Measurements from ENCODE around the gene SERPINA3.

Gene SERPINA3

DNA sequence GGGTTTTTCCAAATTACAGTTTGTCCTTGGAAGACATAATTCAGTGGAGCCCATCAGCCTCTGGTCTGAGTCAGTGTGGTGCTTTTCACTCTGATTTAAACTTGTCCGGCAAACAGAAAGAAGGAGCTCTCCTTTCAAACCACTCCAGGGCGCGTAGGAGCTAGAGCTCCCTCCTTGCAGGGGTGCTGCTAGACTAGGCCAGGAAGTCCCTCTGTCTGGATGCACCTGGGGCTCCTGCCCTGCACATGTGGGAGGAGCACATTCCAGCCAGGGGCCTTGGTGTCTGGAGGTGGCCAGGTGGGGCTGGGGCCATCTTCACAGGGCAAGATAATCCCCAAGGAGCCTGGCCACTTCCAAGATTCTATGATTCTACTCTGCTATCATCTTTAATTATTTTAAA lies 3.1 kb downstream of the SERPINA3 start:
- no peak for DNase-seq

DNA sequence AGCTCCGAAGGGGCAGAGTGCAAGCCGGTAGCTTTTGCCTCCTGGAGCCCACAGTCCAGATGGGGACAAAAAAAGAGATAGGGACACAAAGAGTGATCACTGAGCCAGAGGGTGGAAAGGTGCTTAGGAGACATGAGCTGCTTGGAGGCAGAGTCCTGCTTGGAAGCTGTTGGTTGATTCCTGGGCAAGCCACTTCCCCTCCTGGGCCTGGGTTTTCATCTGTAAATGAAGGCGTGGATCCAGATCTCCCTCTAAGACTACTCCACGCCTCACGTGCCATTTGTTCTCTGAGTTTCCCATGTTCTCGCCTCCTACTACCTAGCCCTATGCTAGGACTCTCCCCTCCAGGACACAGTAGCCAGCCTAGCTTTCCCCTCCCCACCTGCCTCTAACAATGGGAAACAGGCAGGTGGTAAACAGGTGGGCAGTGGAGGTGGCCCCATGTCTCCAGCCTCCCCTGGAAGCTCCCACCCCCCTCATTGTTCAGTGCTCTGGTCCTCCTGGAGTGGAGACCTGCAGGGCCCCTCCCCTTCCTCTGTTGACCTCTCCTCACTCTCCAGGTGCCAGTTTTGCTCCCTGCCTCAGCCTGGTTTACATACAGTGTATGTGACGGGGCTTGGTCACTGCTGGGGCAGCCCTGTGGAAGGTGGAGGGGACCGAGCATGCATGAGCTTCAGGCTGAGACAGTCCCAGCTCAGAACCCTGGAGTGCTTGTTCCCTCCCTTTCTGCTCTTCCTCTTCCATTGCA lies 3.8 kb downstream of the SERPINA3 start:
- DNase-seq, result no peak

DNA sequence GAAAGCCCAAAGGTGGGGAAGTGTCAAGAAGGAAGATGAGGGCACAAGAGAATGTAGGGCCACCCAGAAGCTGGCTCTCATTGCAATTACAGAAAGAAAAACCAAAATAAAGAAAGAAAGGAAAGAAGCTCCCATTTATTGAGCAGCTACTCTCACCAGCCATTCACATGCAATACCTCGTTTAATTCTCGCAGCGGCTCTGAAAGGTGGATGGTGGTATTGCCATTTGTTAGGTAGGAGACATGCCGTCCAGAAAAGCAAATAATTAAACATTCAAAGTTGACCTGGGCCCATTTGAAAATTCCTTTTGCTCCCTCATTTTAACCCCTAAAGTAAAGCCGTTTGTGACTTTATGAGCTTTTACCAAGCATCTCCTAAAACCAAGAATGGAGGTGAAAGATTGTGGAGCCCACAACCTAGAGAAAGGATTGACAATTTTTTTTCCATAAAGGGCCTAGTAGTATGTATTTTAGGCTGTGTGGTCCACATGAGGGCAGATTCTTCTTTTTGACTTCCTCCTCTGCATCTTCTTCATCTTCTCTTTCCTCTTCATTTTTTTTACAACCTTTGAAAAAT lies 5.3 kb downstream of the SERPINA3 start:
- DNase-seq, result no peak

DNA sequence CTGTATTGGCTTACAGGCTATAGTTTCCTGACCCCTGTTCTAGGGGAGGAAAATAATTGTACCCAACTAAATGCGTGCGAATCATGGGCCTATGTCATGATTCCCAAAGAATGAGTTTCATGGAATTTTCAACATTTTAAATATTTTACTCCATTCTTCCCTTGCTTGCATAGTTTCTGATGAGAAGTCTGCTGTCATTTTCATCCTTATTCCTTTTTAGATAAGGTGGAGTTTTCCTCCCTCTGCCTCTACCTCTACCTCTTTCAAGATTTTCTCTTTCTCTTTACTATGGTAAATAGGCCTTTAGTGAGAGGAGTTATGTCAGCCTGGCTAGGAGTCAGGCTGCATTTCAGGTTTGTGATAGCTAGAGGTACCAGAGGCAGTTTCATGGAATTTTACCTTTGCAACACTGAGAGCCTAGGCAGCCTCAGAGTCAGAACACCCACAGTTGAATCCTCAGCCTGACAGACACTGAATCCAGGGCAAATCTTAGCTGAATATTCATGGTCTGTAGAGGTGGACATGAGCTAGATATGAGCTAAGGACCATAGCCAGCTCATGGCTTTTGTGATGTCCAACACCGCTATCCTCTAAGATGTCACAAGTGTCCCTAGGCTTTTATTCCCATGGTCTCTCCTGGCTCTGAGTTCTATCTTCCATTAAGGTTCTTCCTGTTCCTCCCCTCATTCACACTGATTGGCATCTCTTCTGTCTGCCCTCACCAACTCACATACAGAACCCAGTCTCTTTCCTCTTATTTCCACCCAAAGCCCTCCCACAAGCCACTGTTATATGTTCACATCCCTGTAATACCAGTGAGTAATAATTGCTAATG lies 6.0 kb downstream of the SERPINA3 start:
- DNase-seq, result no peak

DNA sequence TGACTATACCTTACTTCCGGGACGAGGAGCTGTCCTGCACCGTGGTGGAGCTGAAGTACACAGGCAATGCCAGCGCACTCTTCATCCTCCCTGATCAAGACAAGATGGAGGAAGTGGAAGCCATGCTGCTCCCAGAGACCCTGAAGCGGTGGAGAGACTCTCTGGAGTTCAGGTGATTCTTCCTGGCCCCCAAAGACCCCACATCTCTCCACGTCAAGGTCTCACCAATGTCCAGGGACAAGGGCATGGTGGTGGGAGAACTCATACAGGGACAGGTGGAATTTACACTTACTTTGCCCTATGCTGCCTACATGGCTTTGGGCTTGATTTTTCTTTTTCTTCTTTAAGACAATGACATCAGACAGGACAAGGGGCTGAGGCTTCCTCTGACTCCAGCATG lies 7.1 kb downstream of the SERPINA3 start:
- no peak for DNase-seq

DNA sequence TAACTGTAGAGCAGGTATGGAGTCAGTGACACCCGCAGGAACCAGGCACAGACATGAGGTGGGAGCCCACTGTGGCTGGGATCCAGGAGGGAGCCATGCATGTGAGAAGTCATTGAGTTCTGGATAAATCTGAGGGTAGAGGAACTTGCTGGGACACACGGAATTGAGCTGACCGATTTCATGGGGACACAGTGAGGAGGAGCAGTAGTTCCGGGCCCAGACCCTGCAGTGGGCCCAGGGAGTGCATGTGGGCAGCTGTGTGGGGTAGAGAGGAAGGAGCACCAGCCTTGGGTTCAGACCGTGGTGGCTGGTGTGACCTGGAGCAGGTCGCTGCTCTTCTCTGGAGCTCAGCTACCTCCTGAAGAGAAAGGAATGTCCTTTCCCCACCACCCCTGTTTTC lies 8.4 kb downstream of the SERPINA3 start:
- no peak for DNase-seq

DNA sequence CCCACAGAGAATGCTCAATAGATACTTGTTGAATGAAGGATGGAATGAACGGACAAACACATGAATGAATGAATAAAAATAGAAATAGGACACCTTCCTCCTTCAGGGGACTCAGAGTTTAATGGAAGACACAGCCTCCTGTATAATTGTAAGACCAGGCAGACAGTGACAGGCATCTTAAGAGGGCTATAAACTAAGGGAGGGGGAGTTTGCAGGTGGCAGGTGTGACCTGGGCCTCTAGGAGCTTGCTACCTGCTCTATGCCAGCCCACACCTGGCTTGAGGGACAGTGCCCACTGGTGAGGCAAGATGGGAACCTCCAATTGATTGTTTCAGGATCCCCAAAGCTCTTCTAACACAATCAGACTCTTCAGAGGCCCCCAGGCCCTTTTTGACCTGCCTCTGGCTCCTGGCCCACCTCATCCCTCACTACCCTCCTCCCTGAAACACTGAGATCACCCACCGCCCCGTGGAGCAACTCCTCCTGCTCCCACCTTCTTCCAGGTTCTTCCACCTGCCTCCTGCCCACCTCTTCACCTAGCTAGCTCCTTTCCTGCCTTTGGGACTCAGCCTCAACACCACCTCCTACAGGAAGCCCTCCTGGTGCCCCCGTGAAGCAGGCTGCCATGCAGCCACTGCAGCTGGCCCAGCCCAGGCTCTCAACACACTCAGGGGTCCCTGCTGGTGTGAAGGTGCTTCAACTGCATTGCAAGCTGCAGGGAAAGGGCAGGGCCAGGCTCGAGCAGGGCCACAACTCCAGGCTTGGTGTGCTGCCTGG lies 9.4 kb downstream of the SERPINA3 start:
- no peak for DNase-seq

DNA sequence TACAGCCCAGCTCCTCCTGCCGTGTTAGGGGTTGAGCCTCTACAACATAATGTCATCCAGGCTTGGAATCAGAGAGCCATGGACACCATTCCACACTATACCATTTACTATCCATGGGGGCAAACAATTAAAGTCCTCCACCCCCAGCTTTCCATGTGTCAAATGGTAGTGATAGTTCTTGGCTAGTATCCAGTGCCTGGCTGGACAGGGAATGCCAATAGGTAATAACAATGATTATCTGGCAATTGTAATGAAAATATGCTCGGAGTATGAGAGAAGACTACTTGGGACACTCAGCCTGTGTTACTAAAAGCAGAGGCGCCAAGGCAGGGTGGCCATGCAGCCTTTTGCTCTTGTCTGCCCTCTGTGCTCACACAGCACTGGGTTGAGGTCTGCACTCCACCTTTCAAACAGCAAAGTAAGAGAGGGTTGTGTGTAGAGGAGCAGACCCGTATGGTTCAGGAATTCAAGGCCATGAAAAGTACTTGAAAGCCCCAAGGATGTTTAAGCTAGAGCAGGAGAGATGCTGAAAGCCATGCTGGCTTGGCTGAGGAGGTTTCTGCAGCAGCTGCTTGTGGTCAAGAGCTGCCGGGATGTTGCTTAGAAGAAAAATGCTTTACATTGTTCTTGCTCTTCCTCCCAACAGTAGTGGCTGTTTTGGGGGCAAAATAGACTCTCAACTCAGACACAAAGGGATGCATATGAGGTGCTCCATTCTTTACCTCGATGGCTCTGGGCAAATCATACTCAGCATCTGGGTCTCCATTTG lies 10.6 kb downstream of the SERPINA3 start:
- no peak for DNase-seq

DNA sequence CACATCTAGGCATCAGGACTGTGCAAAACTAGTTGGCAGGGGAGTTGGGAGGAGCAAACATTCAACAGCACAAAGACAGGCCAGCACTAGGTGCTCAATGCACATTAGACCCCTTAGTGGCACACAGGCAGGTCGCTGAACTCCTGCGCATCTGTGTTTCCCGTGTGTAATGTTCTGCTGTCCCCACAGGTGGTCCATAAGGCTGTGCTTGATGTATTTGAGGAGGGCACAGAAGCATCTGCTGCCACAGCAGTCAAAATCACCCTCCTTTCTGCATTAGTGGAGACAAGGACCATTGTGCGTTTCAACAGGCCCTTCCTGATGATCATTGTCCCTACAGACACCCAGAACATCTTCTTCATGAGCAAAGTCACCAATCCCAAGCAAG lies 11.2 kb downstream of the SERPINA3 start:
- DNase-seq, result no peak

DNA sequence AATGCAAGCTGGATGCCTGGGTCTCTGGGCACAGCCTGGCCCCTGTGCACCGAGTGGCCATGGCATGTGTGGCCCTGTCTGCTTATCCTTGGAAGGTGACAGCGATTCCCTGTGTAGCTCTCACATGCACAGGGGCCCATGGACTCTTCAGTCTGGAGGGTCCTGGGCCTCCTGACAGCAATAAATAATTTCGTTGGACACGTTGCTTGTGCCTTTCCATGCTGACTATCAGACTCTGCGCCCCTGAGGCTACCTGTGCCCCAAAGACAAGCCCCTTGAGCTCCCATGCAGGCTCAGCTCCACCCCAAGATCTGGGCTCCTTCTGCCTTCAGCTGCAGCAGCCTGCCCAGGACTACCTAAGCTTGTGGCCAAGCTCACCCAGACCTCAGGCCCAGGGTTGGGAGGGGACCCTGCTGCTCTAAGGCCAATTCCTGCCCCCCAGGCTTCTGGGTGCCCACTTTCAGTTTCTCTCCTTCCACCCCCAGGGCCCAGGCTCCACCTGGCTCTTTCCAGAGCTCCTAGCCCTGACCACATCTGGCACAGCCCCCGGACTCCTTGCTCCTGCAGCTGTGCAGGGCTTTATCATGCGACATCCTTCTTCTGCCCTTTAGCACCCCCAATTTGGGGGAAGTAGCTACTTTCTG lies 11.8 kb downstream of the SERPINA3 start:
- no peak for DNase-seq

DNA sequence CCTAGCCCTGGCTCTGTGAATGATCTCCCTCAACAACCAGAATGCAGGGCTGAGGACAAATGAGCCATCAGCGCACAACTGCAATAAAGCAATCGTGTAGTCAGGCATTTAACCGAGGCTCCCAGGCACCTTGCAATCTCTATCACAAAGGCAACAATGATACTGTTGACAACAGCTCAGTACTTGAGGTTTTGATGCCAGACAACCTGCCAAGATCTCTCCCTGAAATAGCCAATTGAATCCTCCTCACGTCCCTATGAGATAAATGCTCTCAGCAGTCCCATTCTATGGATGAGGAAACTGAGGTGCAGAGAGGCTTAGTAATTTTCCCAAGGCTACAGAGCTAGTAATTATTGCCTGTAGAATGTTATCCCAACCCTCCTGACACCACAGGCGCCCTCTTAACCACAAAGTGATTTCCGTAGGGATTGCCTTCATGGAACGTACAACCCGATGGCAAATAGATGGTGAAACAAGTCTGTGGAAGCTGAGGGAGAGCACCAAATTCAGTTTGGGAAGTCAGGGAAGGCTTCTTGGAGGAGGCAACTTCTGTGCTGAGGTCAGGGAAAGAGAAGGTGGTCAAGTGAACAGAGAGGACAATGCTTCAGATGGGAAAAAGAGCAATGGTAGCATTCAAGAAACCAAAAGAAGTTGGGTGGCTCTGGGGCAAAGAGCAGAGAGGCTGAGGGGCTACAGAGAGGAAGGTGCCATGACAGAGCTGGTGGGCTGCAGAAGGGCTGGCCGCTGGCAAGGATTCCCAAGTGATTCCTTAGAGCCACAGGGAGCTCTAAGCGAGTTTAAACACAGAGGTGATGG lies 12.6 kb downstream of the SERPINA3 start:
- DNase-seq, result no peak

DNA sequence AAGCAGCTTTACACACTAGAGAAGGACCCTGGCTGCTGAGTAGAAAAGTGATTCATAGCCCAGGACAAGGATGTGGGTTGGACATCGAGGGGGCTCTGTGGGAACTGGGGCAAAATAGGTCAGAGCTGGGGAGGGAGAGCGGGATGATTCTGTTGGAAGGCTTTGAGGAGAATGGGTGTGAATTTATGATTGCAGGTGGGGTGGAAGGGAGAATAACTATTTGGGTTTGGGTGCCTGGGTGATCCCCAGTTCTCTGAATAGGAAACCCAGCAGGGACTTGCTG lies 13.1 kb downstream of the SERPINA3 start:
- no peak for DNase-seq

DNA sequence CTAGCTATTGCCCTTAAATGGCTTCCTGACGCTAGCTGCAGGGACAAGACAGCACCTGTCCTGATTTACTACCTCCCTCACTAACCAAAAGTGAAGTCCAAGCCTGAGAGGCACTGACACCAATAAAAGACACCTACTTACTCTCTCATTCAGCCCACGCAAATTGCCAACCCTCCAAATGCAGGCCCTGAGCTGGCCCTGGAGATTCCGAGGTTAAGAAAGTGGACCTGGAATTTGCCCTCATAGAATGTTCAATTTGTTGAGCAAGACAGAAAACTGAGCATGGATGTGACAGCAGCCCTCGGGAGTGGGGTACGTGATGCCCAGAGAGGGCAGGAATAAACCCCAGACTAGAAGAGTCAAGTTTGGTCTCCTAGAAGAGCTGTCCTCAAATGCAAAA lies 16.4 kb downstream of the SERPINA3 start:
- no peak for DNase-seq

DNA sequence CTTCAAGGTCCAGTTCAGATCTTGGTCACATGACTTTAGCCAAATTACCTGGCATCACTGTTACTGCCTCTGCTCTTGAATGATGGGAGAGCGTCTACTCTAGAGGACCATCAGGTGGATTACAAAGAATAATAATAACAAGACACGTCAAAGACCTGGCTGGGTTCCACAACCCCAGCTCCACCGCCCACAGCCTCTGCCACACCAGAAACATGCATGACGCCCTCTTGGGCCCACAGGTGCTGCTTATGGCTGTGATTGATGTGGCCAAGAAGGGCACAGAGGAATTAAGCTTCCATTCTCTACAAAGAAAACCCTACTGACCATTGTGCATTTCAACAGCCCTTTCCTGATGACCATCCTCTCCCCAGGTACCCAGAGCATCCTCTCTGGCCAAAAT lies 18.2 kb downstream of the SERPINA3 start:
- DNase-seq, result no peak

DNA sequence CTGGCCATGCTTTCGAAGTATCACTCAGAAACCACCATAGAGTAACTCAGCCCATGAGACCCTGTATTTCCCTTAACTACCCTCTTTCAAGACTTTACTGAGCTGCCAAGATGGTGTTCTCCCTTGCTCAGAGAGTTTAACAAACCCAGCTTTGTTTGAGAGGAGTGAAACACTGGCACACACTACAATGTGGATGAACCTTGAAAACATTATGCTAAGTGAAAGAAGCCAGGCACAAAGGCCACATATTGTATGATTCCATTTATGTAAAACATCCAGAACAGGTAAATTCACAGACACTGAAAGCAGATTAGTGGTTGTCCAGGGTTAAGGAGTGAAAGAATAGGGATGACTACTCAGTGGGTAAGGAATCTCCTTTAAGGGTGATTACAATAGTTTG lies 18.9 kb downstream of the SERPINA3 start:
- DNase-seq, result no peak

DNA sequence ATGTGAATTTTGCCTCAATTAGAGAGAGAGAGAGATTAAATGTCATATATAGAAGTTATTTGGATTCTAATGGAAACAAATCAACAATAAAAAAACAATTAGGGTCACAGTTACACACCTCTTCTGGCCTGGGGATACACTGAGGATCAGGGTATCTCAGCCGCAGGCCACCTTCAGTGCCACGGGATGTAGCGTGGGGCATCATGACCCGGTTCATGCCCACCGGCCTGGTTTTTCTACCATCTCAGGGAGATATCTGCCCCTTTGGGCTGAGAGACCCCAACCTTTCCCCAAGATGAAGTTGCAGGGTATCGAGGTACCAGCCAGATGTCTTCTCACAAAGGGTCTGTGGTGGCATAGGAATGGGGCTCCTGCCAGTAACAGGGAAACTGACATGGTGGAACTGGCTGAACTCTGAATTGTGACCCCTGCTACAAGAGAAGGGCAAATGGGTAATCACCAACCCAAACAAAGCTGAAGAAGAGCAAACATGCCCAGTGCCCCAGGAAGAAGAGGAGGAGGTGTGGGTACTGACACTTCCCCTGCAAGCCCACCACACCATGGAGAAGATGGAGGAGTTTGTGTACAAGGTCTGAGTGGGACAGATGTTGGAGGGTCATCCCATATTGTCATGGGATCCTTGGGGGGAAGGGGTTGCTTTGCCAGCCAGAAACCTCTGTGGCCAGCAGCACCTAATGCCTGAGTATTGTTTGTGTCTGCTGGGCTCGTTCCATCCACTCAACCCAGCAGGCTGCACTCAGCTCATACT lies 19.5 kb downstream of the SERPINA3 start:
- no peak for DNase-seq

DNA sequence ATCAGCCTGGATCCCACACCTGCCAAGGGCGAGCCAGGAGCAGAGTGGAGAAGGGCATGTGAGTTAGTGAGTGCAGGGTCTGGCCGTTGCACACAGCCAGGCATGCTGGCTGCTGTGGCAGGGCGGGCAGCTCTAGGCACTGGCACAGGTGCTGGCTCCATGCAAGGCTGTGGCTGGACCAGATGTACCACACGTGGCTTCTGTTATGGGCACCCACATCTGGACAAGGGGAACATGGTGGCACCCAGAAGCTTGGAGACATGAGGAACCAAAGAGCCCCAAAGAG lies 20.1 kb downstream of the SERPINA3 start:
- no peak for DNase-seq

DNA sequence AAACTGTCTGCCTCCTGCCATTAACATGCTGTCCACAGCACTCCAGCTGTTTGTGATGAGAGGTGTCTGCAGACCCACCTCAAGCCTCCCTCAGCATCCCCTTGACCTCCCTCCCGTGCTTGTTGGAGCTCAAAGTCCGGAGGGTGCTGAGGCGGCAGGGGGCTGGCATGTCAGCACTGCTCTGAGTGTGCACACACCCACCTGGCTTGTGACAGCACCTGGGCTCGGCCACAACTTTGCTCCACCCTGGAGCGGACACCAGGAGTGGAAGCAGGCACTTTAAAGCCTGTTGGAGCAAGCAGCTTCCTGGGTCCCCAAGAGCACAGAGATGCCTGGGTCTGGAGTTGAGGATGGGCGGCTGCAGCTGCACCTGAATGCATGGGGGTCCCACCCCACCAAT lies 20.9 kb downstream of the SERPINA3 start:
- DNase-seq, result no peak

DNA sequence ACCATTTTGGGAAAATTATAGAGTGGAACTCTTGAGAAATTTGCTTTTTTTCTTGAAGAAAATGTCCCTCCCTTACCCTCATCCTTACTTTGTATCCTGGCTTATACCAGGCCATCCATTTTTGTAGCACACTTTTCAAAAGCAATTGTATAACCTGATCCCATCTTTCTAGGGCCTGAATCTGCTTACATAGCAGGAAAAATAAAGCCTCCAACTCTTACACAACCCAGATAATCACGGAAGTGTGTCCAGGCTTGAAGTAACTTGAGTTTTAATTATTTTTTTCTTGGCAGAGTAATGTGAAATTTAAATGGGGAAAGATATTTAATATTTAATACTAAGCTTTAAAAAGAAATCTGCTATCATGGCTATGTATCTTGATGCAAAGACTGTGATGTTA lies 23.0 kb downstream of the SERPINA3 start:
- DNase-seq, result no peak

DNA sequence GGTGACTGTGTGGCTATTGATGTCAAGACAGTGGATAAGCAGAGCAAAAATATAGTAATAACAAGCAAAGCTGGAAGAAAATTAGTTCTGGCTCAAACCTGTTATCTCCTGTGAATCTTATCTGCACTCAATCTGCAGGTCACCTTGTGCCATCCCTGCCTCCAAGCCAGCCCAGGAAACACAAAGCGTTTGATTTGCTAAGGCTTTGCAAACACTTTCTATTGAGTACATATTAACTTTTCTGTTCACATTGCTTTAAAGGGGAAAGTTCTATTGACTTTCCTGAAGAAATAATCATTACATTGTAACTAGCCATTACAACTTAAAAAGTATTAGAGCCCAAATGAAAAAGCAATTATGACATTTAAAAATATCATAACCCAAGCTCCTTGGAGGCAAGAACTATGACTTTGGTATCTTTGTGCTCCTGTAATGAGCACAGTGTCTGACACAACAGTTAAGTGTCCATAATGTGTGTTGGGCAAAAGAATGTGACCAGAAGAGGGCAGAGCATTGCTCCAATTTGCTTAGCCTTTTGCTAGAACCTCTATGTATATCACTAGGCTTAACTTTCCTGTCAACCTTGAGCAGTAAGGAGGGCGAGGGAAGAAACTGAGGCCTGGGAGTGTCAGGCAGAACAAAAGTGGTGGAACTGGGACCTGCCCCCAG lies 24.7 kb downstream of the SERPINA3 start:
- DNase-seq, result no peak
